HL-60 (cell line): ENCODE results near the gene SPACA4.

Source experiments
- DNase-seq, 2 experiments: peaks; one replicate each; pipeline ENCODE4 v3.0.0-alpha.2; 2010 to 2020; ENCODE audit warnings: low read depth in 1 of 2, low spot score in 1 of 2
- H3K27ac ChIP-seq: fragments of 250-450 bp; sonication (Bioruptor Pico); replicated peaks from 2 replicates; pipeline ENCODE4 v1.5.1; 2020; ENCODE audit warnings: mild to moderate bottlenecking, moderate library complexity
- H3K27me3 ChIP-seq: fragments of 250-450 bp; sonication (Bioruptor Pico); 2 replicates; pipeline ENCODE4 v1.5.1; 2021; ENCODE audit warnings: mild to moderate bottlenecking, moderate library complexity; ENCODE audit not compliant: insufficient read depth, poor library complexity, severe bottlenecking
- H3K4me3 ChIP-seq: replicated peaks from 2 replicates; pipeline ENCODE4 v1.5.1; 2011; ENCODE audit warnings: mild to moderate bottlenecking, control low read depth, low read length; ENCODE audit not compliant: insufficient read depth
- GABPA ChIP-seq: IDR thresholded peaks from 2 replicates; pipeline ENCODE4 v1.6.1; 2012; ENCODE audit warnings: low read depth
- POLR2AphosphoS5 ChIP-seq: IDR thresholded peaks from 2 replicates; pipeline ENCODE4 v1.6.1; 2012; ENCODE audit warnings: low read depth
- SPI1 ChIP-seq: IDR thresholded peaks from 2 replicates; pipeline ENCODE4 v1.6.1; 2012; ENCODE audit warnings: low read depth, mild to moderate bottlenecking, borderline replicate concordance
- TF ChIP-seq, protein P1 (sequence below): IDR thresholded peaks from 2 replicates; pipeline ENCODE4 v1.6.1; 2012; ENCODE audit warnings: low read depth; ENCODE audit not compliant: insufficient replicate concordance
- TF ChIP-seq, protein P2 (sequence below): IDR thresholded peaks from one replicate; pipeline ENCODE4 v1.5.1; 2011; ENCODE audit warnings: low read length, control low read depth, inconsistent platforms; ENCODE audit not compliant: insufficient read depth

The SPACA4 gene

DNA sequence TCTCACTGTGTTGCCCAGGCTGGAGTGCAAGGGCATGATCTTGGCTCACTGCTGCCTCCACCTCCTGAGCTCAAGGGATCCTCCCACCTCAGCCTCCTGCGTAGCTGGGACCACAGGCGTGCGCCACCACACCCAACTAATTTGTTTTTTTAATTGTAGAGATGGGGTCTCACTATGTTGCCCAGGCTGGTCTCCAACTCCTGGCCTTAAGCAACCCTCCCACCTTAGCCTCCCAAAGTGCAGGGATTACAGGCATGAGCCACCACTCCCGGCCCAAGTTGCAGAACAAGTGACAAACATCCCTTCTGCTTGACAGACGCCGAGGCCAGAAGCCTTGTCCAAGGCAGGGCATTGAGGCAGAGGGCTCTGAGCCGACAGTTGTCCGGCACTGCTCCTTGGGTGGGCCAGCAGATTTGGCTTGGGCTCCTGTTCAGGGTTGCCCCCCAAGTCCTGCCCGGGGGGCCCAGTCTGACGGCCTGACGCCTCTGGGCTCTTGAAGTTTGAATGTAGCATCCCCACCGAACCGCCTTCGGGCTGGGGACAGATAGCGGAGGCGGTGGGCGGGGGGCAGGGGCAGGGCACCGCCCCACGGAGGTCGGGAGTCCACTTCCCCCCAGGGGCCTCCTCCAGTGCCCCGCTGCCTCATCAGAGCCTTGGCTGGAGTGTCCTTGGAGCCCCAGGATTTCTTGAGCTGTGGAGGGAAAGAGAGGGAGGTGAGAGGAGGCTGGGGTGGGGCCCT lies 5.7 kb upstream of the SPACA4 start:
- Histone ChIP-seq H3K27ac (no peak overlapping the region), H3K4me3 (no peak overlapping the region), H3K27me3 (no peaks in the 10 kb centered on the region)
- no peak for DNase-seq
- TF ChIP-seq SPI1 (no peak), GABPA (no peak), POLR2AphosphoS5 (no peak)
- TF ChIP-seq, protein P1, sequence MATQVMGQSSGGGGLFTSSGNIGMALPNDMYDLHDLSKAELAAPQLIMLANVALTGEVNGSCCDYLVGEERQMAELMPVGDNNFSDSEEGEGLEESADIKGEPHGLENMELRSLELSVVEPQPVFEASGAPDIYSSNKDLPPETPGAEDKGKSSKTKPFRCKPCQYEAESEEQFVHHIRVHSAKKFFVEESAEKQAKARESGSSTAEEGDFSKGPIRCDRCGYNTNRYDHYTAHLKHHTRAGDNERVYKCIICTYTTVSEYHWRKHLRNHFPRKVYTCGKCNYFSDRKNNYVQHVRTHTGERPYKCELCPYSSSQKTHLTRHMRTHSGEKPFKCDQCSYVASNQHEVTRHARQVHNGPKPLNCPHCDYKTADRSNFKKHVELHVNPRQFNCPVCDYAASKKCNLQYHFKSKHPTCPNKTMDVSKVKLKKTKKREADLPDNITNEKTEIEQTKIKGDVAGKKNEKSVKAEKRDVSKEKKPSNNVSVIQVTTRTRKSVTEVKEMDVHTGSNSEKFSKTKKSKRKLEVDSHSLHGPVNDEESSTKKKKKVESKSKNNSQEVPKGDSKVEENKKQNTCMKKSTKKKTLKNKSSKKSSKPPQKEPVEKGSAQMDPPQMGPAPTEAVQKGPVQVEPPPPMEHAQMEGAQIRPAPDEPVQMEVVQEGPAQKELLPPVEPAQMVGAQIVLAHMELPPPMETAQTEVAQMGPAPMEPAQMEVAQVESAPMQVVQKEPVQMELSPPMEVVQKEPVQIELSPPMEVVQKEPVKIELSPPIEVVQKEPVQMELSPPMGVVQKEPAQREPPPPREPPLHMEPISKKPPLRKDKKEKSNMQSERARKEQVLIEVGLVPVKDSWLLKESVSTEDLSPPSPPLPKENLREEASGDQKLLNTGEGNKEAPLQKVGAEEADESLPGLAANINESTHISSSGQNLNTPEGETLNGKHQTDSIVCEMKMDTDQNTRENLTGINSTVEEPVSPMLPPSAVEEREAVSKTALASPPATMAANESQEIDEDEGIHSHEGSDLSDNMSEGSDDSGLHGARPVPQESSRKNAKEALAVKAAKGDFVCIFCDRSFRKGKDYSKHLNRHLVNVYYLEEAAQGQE, result no peak
- TF ChIP-seq, protein P2, sequence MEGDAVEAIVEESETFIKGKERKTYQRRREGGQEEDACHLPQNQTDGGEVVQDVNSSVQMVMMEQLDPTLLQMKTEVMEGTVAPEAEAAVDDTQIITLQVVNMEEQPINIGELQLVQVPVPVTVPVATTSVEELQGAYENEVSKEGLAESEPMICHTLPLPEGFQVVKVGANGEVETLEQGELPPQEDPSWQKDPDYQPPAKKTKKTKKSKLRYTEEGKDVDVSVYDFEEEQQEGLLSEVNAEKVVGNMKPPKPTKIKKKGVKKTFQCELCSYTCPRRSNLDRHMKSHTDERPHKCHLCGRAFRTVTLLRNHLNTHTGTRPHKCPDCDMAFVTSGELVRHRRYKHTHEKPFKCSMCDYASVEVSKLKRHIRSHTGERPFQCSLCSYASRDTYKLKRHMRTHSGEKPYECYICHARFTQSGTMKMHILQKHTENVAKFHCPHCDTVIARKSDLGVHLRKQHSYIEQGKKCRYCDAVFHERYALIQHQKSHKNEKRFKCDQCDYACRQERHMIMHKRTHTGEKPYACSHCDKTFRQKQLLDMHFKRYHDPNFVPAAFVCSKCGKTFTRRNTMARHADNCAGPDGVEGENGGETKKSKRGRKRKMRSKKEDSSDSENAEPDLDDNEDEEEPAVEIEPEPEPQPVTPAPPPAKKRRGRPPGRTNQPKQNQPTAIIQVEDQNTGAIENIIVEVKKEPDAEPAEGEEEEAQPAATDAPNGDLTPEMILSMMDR, result no peak

DNA sequence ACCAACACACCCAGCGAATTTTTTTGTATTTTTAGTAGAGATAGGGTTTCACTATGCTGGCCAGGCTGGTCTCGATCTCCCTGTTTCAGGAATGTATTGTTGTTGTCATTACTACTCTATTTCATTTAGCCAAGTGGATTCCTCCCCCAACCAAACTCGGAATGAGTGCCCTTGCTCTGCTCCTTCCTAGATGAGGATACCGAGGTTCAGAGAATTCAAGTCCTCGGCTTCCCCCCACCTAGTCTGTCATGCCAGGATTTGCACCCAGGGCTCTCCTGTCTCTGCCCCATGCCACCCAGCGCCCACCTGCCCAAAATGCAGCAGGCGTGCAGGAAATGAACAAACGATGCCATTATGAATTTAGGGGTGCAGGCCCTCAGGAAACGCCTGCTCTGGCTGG lies 3.5 kb upstream of the SPACA4 start:
- no peak for TF ChIP-seq GABPA
- TF ChIP-seq POLR2AphosphoS5, result no peak
- TF ChIP-seq, protein P2, result no peak
- TF ChIP-seq SPI1, result no peak
- TF ChIP-seq, protein P1, result no peak
- DNase-seq, result no peak
- H3K27me3 ChIP-seq, result no peaks in the 10 kb centered on the region
- H3K4me3 ChIP-seq, result no peak overlapping the region
- no peak overlapping the region for H3K27ac ChIP-seq

DNA sequence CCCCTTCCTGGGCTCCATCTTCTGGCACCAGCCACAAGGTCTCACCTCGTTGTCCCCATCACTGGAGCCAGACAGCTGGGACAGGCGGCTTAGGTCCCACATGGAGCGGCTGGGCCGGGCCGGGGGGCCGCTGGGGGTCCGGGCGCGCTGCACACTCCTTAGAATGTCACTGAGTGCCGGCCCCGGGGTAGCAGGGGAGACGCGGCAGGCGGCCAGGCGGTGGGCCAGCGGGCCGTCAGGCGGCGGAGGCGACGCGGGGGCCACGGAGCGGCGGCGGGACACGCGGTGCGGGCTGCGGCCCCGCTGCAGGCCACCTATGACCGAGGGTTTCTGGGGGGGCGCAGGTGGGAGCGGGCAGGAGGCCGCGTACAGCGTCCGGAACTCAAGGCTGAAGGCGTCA lies 3.1 kb upstream of the SPACA4 start:
- DNase-seq, result no peak
- H3K27ac ChIP-seq, result no peak overlapping the region
- TF ChIP-seq, protein P2, result no peak
- TF ChIP-seq SPI1 (no peak), POLR2AphosphoS5 (no peak), GABPA (no peak)
- TF ChIP-seq, protein P1, result no peak
- H3K4me3 ChIP-seq, result no peak overlapping the region
- no peaks in the 10 kb centered on the region for H3K27me3 ChIP-seq
